Measurements from ENCODE around the gene MACROD2.

DNA sequence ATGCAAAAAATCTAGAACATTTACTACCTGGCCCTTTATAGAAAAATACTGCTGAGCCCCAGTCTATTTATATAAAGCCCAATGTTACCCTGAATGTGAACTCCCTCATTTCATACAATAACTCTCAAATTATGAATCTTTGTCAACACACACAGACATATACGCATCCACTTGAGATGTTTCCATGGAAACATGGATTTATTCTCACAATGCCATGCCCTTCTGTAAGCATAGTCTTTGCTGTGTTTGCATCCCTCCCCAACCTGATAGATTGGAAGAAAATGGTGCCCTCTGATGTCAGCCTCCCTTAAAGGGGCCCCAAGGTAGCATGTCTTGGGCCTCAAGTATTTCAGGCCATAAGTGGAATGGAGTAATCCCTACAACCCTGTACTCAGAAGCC, 2004.8 kb downstream of the MACROD2 start:
- no peak for TF ChIP-seq TAF1 (conservative IDR thresholded peaks at IDR 0.05)
- no peak for TF ChIP-seq CTCF (IDR thresholded peaks at IDR 0.05; ENCODE audit: low read depth, low read length, missing input control)
- no peak for TF ChIP-seq RAD21 (IDR thresholded peaks at IDR 0.05)

All from liver (tissue), 3 donors.